SU-DHL-6 (cell line): Measurements from ENCODE around the gene RCCD1.
"Not testable (repeated sequence)": the region's sequence is repeated elsewhere in the genome, so short reads cannot be mapped to it uniquely, and the experiment has no call there.

Source experiments
- CTCF ChIP-seq: fragments of 200-600 bp; sonication (generic); IDR thresholded peaks from one replicate; pipeline ENCODE4 v1.5.1; 2017; ENCODE audit warnings: antibody characterized with exemption, mild to moderate bottlenecking, low read length, moderate library complexity; ENCODE audit not compliant: insufficient read depth, poor library complexity, severe bottlenecking
- EZH2phosphoT487 ChIP-seq: fragments of 200-600 bp; sonication (generic), shearing (Covaris generic); conservative IDR thresholded peaks from 2 replicates; pipeline ENCODE4 v1.6.1; 2018; ENCODE audit warnings: mild to moderate bottlenecking, antibody characterized with exemption, low read length, moderate library complexity, mixed read lengths

- TF ChIP-seq CTCF, EZH2phosphoT487: not testable (repeated sequence)
Measured at GRCh38 chr15:90909449-90909848, 45.2 kb upstream of the RCCD1 start.
